Choroid plexus epithelial cell (primary cell): ENCODE results near the gene PCDHB12.
"Not testable (repeated sequence)": the region's sequence is repeated elsewhere in the genome, so short reads cannot be mapped to it uniquely, and the experiment has no call there.

ENCODE experiments used
- DNase-seq: peaks from one replicate; pipeline ENCODE4 v3.0.0-alpha.2; 2010; ENCODE audit warnings: low read depth
- H3K4me3 ChIP-seq: 2 replicates; pipeline ENCODE4 v1.5.1; 2011; ENCODE audit warnings: low read depth, mild to moderate bottlenecking, control low read depth, low read length, moderate library complexity
- CTCF ChIP-seq: conservative IDR thresholded peaks from 2 replicates; pipeline ENCODE4 v1.5.1; 2011; ENCODE audit warnings: low read depth, mild to moderate bottlenecking, control low read depth, inconsistent platforms, low read length, moderate library complexity

The PCDHB12 gene

GRCh38 chr5:141234109-141234667 is 25.7 kb downstream of the PCDHB12 start:
- H3K4me3 ChIP-seq = no peak overlapping the region
- TF ChIP-seq CTCF = peak; percentile 18
- DNase-seq = peak; percentile 2

GRCh38 chr5:141235922-141236321 is 27.4 kb downstream of the PCDHB12 start:
- H3K4me3 ChIP-seq, DNase-seq: not testable (repeated sequence)

GRCh38 chr5:141236516-141237313 is 28.2 kb downstream of the PCDHB12 start:
- no peak for DNase-seq
- TF ChIP-seq CTCF = no peak
- no peak overlapping the region for H3K4me3 ChIP-seq

DNA sequence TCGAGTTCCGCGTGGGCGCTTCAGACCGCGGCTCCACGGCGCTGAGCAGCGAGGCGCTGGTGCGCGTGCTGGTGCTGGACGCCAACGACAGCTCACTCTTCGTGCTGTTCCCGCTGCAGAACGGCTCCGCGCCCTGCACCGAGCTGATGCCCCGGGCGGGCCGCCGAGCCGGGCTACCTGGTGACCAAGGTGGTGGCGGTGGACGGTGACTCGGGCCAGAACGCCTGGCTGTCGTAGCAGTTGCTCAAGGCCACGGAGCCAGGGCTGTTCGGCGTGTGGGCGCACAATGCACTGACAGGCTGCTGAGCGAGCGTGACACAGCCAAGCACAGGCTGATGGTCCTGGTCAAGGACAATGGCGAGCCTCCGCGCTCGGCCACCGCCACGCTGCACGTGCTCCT is 33.0 kb downstream of the PCDHB12 start:
- TF ChIP-seq CTCF = no peak
- no peak for DNase-seq
- no peak overlapping the region for H3K4me3 ChIP-seq

- H3K4me3 ChIP-seq = no peak within 1 kb of the TSS
- DNase-seq = no peak
- TF ChIP-seq CTCF = no peak
Measured at GRCh38 chr5:141245250-141245717, 36.8 kb downstream of the PCDHB12 start, which contains the start of gene PCDHB15. Gene PCDHB15 (plus strand): TSS chr5:141245395. CDS start chr5:141245579, 184 bp downstream.

GRCh38 chr5:141246971-141247370 is 38.5 kb downstream of the PCDHB12 start:
- H3K4me3 ChIP-seq, DNase-seq: not testable (repeated sequence)

GRCh38 chr5:141247434-141247833 is 38.9 kb downstream of the PCDHB12 start:
- H3K4me3 ChIP-seq, DNase-seq: not testable (repeated sequence)

DNA sequence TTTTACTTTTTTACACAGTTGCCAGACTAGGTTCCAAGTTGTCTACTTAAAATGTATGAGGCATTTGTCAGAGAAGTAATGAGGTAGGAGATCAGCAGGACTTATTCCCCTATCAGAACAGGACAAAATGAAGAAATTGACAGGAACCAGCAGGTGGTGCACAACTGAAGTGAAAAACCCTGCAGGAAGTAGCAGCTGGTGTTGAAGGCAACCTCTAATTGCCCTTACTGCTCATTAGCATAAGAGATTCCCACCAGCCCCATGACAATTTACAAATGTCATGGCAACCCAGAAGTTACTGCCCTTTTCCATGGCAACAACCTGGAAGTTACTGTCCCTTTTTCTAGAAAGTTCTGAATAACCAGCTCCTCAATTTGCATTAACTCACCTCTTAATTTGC is 42.1 kb downstream of the PCDHB12 start:
- TF ChIP-seq CTCF = no peak
- no peak overlapping the region for H3K4me3 ChIP-seq
- DNase-seq = no peak
